Upper lobe of left lung (tissue), 4 donors: ENCODE results near the gene UGT1A10.

Experiments
- CTCF ChIP-seq, 6 experiments: fragments of 450-650 bp in 4 of 6; fragments of 200-600 bp in 2 of 6; sonication (generic) in 2 of 6; IDR thresholded peaks; one replicate each; pipeline ENCODE4 v1.5.1; 2016 to 2019; ENCODE audit warnings: antibody characterized with exemption in 6 of 6
- POLR2A ChIP-seq, 4 donors: fragments of 450-650 bp; IDR thresholded peaks; one replicate each; pipeline ENCODE4 v1.5.1; 2016 to 2017; ENCODE audit warnings: antibody characterized with exemption in 4 of 4, mild to moderate bottlenecking in 2 of 4

- TF ChIP-seq POLR2A (IDR thresholded peaks at IDR 0.05) (no peak), CTCF (IDR thresholded peaks at IDR 0.05) (no peak)
Measured at GRCh38 chr2:233769260-233769659, 133.0 kb downstream of the UGT1A10 start.
